Measurements from ENCODE around the gene FAM153A. TPM values are rescaled to one million over a fixed set of nuclear protein-coding genes. Genes with fewer than 3 reads are reported as not detected.
"Not testable (repeated sequence)": the region's sequence is repeated elsewhere in the genome, so short reads cannot be mapped to it uniquely, and the experiment has no call there.

The FAM153A gene
- total and polyA plus RNA-seq, 2 of the 4 experiments (the other 2 are of a cell fraction): not detected

- H2BK5ac ChIP-seq (ENCODE audit: low read depth, low read length, poor library complexity, severe bottlenecking); BruUV-seq (replicated peaks); in situ Hi-C loops (cut with MboI; ENCODE audit: low sequenced_read_pairs); H3K4me2 ChIP-seq (ENCODE audit: low read depth, low read length); H3K4me1 ChIP-seq (ENCODE audit: control insufficient read depth, insufficient read depth, low read length); H3K36me3 ChIP-seq (ENCODE audit: control insufficient read depth, insufficient read depth, low read length); H3K27ac ChIP-seq (ENCODE audit: insufficient read depth, low read length); ATAC-seq (ENCODE audit: low read depth); H2AFZ ChIP-seq (replicated peaks; ENCODE audit: low read length, poor library complexity); H2AK9ac ChIP-seq (replicated peaks; ENCODE audit: low read depth, low read length, poor library complexity); intact Hi-C loops (cut with micrococcal nuclease); H3K9me3 ChIP-seq (ENCODE audit: control insufficient read depth, insufficient read depth, low read length); H4K91ac ChIP-seq (ENCODE audit: insufficient read depth, low read depth, low read length); H3K23ac ChIP-seq (ENCODE audit: low read depth, low read length); H4K8ac ChIP-seq (ENCODE audit: low read depth in 2 of 2, low read length in 2 of 2); H3K27me3 ChIP-seq (ENCODE audit: control insufficient read depth, insufficient read depth, low read length); H3K56ac ChIP-seq (ENCODE audit: extremely low read depth, insufficient read depth, low read length); H3K4me3 ChIP-seq (ENCODE audit: insufficient read depth, low read depth, low read length); H3K79me1 ChIP-seq (ENCODE audit: low read depth in 1 of 2, low read length in 2 of 2); dilution Hi-C loops (cut with HindIII; ENCODE audit: low sequenced_read_pairs, unreplicated experiment); H3K9ac ChIP-seq (ENCODE audit: low read depth, low read length); DNase-seq; H3K4ac ChIP-seq (ENCODE audit: low read depth, low read length); CTCF ChIA-PET; H3K9me1 ChIP-seq (ENCODE audit: insufficient read depth, low read length); H2BK120ac ChIP-seq (ENCODE audit: low read depth, low read length); H2BK15ac ChIP-seq (ENCODE audit: low read depth, low read length); H4K20me1 ChIP-seq (ENCODE audit: insufficient read depth, low read length); H4K5ac ChIP-seq (ENCODE audit: low read depth, low read length); H2BK20ac ChIP-seq (ENCODE audit: low read depth, low read length); POLR2A ChIA-PET (ENCODE audit: unreplicated experiment); H3K14ac ChIP-seq (replicated peaks; ENCODE audit: low read depth, low read length); H2AK5ac ChIP-seq (ENCODE audit: low read depth, low read length); H3K18ac ChIP-seq (ENCODE audit: low read depth, low read length): not testable (repeated sequence)
- WGBS, 2 experiments (ENCODE audit: extremely low coverage in 2 of 2, insufficient read length in 1 of 2): no CpG with 5 or more reads among the region's 3 CpGs
These were observed 39.8 kb upstream of the FAM153A start for GRCh38 chr5:177822489-177822888.

GRCh38 chr5:177819664-177820063, 37.0 kb upstream of the FAM153A start:
- H3K79me1 ChIP-seq (ENCODE audit: low read depth in 1 of 2, low read length in 2 of 2); H3K27me3 ChIP-seq (ENCODE audit: control insufficient read depth, insufficient read depth, low read length); H3K36me3 ChIP-seq (ENCODE audit: control insufficient read depth, insufficient read depth, low read length); H3K9me1 ChIP-seq (ENCODE audit: insufficient read depth, low read length); H2AK5ac ChIP-seq (ENCODE audit: low read depth, low read length); CTCF ChIA-PET; H2BK5ac ChIP-seq (ENCODE audit: low read depth, low read length, poor library complexity, severe bottlenecking); H3K4me3 ChIP-seq (ENCODE audit: insufficient read depth, low read depth, low read length); H2AFZ ChIP-seq (replicated peaks; ENCODE audit: low read length, poor library complexity); DNase-seq; in situ Hi-C loops (cut with MboI; ENCODE audit: low sequenced_read_pairs); H3K4me2 ChIP-seq (ENCODE audit: low read depth, low read length); ATAC-seq (ENCODE audit: low read depth); H3K4me1 ChIP-seq (ENCODE audit: control insufficient read depth, insufficient read depth, low read length); BruUV-seq (replicated peaks); POLR2A ChIA-PET (ENCODE audit: unreplicated experiment); H4K91ac ChIP-seq (ENCODE audit: insufficient read depth, low read depth, low read length); H2AK9ac ChIP-seq (replicated peaks; ENCODE audit: low read depth, low read length, poor library complexity); dilution Hi-C loops (cut with HindIII; ENCODE audit: low sequenced_read_pairs, unreplicated experiment); H4K8ac ChIP-seq (ENCODE audit: low read depth in 2 of 2, low read length in 2 of 2); H3K4ac ChIP-seq (ENCODE audit: low read depth, low read length); H3K9me3 ChIP-seq (ENCODE audit: control insufficient read depth, insufficient read depth, low read length); H3K56ac ChIP-seq (ENCODE audit: extremely low read depth, insufficient read depth, low read length); H2BK120ac ChIP-seq (ENCODE audit: low read depth, low read length); H3K9ac ChIP-seq (ENCODE audit: low read depth, low read length); H3K23ac ChIP-seq (ENCODE audit: low read depth, low read length); H3K18ac ChIP-seq (ENCODE audit: low read depth, low read length); H2BK15ac ChIP-seq (ENCODE audit: low read depth, low read length); H4K5ac ChIP-seq (ENCODE audit: low read depth, low read length); H2BK20ac ChIP-seq (ENCODE audit: low read depth, low read length); H3K14ac ChIP-seq (replicated peaks; ENCODE audit: low read depth, low read length); H4K20me1 ChIP-seq (ENCODE audit: insufficient read depth, low read length); H3K27ac ChIP-seq (ENCODE audit: insufficient read depth, low read length); intact Hi-C loops (cut with micrococcal nuclease): not testable (repeated sequence)
- WGBS, 2 experiments (ENCODE audit: extremely low coverage in 2 of 2, insufficient read length in 1 of 2): no CpG with 5 or more reads among the region's 1 CpG

Data from IMR-90 (cell line).